ENCODE measurements around the gene CAMLG.

Gene CAMLG

DNA sequence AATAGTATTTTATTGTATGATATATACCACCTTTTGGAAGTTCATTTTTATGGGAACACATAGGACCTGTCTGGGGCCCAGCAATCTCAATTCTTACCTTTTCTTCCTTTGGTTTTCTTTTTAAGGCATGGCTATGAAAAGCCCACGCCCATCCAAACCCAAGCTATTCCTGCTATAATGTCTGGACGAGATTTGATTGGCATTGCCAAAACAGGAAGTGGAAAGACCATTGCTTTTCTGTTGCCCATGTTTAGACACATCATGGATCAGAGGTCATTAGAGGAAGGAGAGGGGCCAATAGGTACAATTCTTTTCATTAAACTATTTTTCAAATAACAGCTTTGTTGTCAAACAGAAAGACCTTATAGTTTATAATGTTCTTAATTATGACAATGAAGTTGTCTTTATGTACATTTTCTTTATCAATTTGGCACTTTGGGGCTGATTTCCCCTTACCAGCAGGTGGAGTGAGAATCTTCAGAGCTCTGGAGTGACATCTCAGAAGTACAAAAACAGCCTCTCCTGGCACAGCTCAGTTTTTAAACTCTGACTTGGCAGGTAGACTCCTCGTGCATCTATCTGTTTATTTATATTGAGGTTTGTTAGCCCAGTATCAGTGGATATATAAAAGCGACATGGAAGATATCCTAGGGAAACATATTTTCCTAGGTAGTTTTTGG is 46.0 kb downstream of the CAMLG start:
- no peak for DNase-seq

DNA sequence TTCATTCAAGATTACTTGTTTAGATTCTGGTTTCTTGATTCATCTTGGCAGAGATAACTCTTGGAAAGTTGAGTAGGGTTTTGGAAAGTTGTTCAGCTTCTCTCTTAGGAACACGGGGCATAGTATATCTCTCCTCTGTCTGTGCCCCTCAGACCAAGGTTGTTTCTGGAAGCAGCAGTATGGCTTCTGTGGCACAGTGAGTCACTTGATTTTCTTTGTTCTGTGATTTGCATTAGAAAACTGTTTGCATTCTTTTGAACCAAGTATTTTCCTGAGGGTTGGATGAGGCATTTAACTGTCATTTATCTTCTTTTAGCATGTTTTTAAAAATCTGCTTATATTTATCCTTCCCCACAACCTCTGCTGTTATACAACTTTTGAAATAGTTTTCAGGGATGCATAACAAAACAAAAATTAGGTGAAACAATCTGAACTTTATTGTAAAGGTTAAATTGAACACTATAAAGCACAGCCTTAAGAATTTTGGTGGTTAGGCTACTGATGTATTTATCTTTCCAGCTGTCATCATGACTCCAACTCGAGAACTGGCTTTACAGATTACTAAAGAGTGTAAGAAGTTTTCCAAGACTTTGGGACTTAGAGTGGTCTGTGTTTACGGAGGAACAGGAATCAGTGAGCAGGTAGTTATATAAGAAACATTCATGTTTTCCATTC is 46.7 kb downstream of the CAMLG start:
- no peak for DNase-seq

DNA sequence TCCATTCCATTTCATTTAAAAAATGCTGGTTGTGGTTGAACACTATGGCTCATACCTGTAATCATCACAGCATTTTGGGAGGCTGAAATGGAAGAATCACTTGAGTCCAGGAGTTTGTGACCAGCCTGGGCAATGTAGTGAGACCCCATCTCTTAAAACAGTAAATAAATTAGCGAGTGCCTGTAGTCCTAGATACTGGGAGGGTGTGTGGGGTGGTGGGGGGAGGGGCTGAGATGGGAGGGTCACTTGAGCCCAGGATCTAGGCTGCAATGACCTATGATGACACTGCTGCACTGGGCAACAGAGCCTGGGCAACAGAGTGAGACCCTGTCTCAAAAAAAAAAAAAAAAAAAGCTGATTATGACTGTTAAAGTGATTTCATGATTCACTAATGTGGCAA is 49.3 kb downstream of the CAMLG start:
- DNase-seq: no peak

DNA sequence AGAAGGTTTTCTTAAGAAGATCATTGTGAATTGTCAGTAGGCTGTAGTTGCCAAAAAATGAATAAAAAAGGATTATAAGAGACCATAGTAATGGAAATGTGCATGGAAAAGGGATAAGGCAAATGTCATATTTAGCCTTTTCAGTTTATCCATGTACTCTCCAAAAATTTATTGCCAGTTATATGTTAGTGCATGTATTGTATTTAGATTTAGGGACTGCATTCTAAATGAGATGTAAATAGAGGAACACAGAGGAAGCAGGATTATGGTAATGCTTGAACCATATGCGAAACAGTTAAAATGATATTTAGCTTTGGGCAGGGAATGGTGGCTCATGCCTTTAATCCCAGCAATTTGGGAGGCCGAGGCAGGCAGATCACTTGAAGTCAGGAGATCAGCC is 53.2 kb downstream of the CAMLG start:
- no peak for DNase-seq

DNA sequence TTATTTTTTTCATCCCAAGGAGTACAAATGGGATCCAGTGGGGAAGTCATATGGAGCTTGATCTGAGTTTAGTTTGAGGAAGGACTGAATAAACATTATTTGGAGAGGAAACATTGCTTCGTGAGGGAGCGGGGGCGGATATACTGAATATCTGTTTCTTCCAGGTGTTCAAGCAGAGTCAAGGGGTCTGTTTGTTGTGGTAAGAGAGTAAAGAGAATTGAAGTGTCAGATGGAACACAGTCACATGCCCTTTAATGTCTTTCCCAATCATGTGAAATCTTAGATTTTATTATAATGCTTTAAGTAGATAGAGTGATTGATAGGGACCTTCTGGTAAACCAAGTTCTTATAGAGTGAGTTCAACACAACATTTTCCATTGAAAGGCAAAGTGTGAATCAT is 53.9 kb downstream of the CAMLG start:
- no peak for DNase-seq

DNA sequence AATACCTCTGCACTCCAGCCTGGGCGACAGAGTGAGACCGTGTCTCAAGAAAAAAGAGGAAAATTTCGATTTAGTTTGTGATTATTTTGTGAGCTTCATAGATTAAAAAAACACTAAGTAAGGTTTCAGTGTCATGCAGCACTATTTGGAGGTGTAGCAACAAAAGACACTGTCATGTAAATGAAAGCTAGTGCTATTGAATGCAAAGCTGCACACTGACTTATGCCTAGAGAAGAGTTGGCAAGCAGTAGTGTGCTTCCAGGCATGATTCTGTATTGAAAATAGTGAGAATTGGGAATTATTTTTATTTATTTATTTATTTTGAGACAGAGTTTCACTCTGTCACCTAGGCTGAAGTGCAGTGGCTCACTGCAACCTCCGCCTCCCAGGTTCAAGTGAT is 54.8 kb downstream of the CAMLG start:
- DNase-seq: no peak

DNA sequence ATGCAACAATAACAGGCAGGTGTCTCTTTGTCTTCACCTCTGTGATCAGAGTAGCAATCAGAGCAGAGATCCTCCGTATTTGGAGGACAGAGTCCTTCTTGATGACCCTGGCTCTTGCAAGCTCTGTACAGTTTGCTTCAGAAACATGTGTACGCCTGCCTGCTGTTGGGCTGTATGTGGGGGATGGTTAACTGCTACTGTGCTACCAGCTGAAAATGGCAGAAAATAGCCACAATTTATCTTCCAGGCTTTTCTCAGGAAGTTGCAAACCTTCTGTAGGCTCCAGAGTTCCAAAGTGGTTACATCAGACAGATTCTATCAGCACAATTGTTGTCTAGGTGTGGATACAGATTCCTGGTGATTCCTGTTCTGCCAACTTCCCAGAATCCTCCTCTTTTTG is 55.7 kb downstream of the CAMLG start:
- no peak for DNase-seq

DNA sequence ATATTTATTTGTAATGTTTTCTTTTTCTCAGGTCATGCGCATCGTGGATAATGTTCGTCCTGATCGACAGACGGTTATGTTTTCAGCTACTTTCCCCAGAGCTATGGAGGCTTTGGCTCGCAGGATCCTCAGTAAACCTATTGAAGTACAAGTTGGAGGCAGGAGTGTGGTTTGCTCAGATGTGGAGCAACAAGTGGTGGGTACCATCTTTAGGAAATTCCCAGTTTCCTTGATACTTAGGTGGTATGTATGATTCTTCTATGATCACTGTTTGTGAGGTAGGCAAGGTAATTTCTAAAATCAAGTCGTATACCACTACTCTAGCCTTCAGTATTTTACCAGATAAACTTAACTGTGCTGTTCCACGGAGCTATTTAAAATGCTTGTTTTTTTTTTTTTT is 56.5 kb downstream of the CAMLG start:
- DNase-seq: no peak

DNA sequence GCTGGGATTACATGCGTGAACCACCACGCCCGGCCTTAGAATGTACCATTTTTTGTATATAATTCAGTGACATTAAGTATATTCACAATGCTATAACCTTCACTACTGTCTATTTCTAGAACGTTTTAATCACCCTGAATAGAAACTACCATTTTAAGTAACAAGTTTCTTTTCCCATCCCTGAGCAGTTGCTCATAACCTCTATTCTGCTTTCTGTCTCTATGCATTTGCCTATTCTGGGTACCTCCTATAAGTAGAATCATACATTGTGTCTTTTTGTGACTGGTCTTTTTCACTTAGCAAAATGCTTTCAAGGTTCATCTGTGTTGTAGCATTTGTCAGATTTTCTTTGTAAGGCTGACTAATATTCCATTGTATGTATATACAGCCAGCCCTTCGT is 60.1 kb downstream of the CAMLG start:
- DNase-seq: no peak
